ENCODE results near the gene FFAR3.

Gene FFAR3

GRCh38 chr19:35407619-35408018 lies 49.4 kb downstream of the FFAR3 start:
- Histone ChIP-seq H3K4me3 (ENCODE audit: low read depth, low read length) (no peak overlapping the region), H3K4me1 (ENCODE audit: control insufficient read depth, insufficient read depth, low read length, unreplicated experiment) (no peaks in the 10 kb centered on the region), H2AFZ (ENCODE audit: low read length, unreplicated experiment) (no peak overlapping the region), H3K27ac (ENCODE audit: low read depth, low read length) (no peak overlapping the region), H3K27me3 (ENCODE audit: insufficient read depth, low read length) (peaks cover 31% of the 10 kb centered on the region), H3K79me2 (ENCODE audit: control insufficient read depth, insufficient read depth, low read length, unreplicated experiment) (no peaks in the 10 kb centered on the region), H3K36me3 (ENCODE audit: insufficient read depth, low read length) (no peaks in the 10 kb centered on the region)

- H3K79me2 ChIP-seq (ENCODE audit: control insufficient read depth, insufficient read depth, low read length, unreplicated experiment) = no peaks in the 10 kb centered on the region
- H3K27me3 ChIP-seq (ENCODE audit: insufficient read depth, low read length) = peaks cover 37% of the 10 kb centered on the region
- no peak overlapping the region for H2AFZ ChIP-seq (ENCODE audit: low read length, unreplicated experiment)
- no peaks in the 10 kb centered on the region for H3K36me3 ChIP-seq (ENCODE audit: insufficient read depth, low read length)
- no peak overlapping the region for H3K27ac ChIP-seq (ENCODE audit: low read depth, low read length)
- H3K4me3 ChIP-seq (ENCODE audit: low read depth, low read length) = no peak overlapping the region
- H3K4me1 ChIP-seq (ENCODE audit: control insufficient read depth, insufficient read depth, low read length, unreplicated experiment) = no peaks in the 10 kb centered on the region
Measured at GRCh38 chr19:35408284-35409171, 50.3 kb downstream of the FFAR3 start.

GRCh38 chr19:35409191-35409590 lies 50.9 kb downstream of the FFAR3 start:
- Histone ChIP-seq H3K4me3 (ENCODE audit: low read depth, low read length) (no peak overlapping the region), H2AFZ (ENCODE audit: low read length, unreplicated experiment) (no peak overlapping the region), H3K36me3 (ENCODE audit: insufficient read depth, low read length) (no peaks in the 10 kb centered on the region), H3K27me3 (ENCODE audit: insufficient read depth, low read length) (peaks cover 42% of the 10 kb centered on the region), H3K79me2 (ENCODE audit: control insufficient read depth, insufficient read depth, low read length, unreplicated experiment) (no peaks in the 10 kb centered on the region), H3K27ac (ENCODE audit: low read depth, low read length) (no peak overlapping the region), H3K4me1 (ENCODE audit: control insufficient read depth, insufficient read depth, low read length, unreplicated experiment) (no peaks in the 10 kb centered on the region)

Measured in ACC112 (cell line).